ENCODE results near the gene DNAH14. TPM values are rescaled to one million over a fixed set of nuclear protein-coding genes. Genes with fewer than 3 reads are reported as not detected.
"Not testable (repeated sequence)": the region's sequence is repeated elsewhere in the genome, so short reads cannot be mapped to it uniquely, and the experiment has no call there.

DNAH14 gene
- total and polyA plus RNA-seq, 7 donors, result 0.07 to 1.8 (median 0.82) TPM; not detected in 2

- ATAC-seq, result no peak
- no peak for TF ChIP-seq CTCF (IDR thresholded peaks at IDR 0.05)
- Histone ChIP-seq H3K4me1 (no peaks in the 10 kb centered on the region), H3K9me3 (no peaks in the 10 kb centered on the region), H3K27me3 (ENCODE audit: insufficient read depth in 3 of 3, low read length in 2 of 3) (no peaks in the 10 kb centered on the region), H3K27ac (no peak overlapping the region), H3K4me3 (no peak overlapping the region), H3K36me3 (ENCODE audit: insufficient read depth in 1 of 2, low read depth in 1 of 2) (no peaks in the 10 kb centered on the region)
- no peak for DNase-seq
- intact Hi-C loops (cut with DNase I), result no loop called here
Measured at GRCh38 chr1:225209153-225209552, 279.7 kb downstream of the DNAH14 start.

GRCh38 chr1:225210180-225210579, 280.7 kb downstream of the DNAH14 start:
- H3K4me3 ChIP-seq; H3K4me1 ChIP-seq; H3K27ac ChIP-seq; H3K9me3 ChIP-seq; ATAC-seq; H3K36me3 ChIP-seq (ENCODE audit: insufficient read depth in 1 of 2, low read depth in 1 of 2); DNase-seq; H3K27me3 ChIP-seq (ENCODE audit: insufficient read depth in 3 of 3, low read length in 2 of 3); intact Hi-C loops (cut with DNase I): not testable (repeated sequence)
- whole genome bisulfite sequencing, 3 donors, result 76 to 86% (median 77%) methylated on average over 3 of the region's 3 CpGs

GRCh38 chr1:225211694-225212442, 282.4 kb downstream of the DNAH14 start:
- H3K27me3 ChIP-seq (ENCODE audit: insufficient read depth in 3 of 3, low read length in 2 of 3); DNase-seq; H3K4me3 ChIP-seq; ATAC-seq; H3K9me3 ChIP-seq; intact Hi-C loops (cut with DNase I); H3K36me3 ChIP-seq (ENCODE audit: insufficient read depth in 1 of 2, low read depth in 1 of 2); H3K4me1 ChIP-seq; H3K27ac ChIP-seq: not testable (repeated sequence)
- WGBS, 3 donors, result 94 to 98% (median 95%) methylated on average over 5 of the region's 5 CpGs

GRCh38 chr1:225224287-225224686, 294.8 kb downstream of the DNAH14 start:
- no peak for DNase-seq
- Histone ChIP-seq H3K27me3 (ENCODE audit: insufficient read depth in 3 of 3, low read length in 2 of 3) (no peaks in the 10 kb centered on the region), H3K27ac (no peak overlapping the region), H3K9me3 (no peaks in the 10 kb centered on the region), H3K4me3 (no peak overlapping the region), H3K4me1 (no peaks in the 10 kb centered on the region), H3K36me3 (ENCODE audit: insufficient read depth in 1 of 2, low read depth in 1 of 2) (no peaks in the 10 kb centered on the region)
- no peak for ATAC-seq
- WGBS, 3 donors, result 91 to 100% (median 97%) methylated on average over 1 of the region's 1 CpG
- intact Hi-C loops (cut with DNase I), result no loop called here
- TF ChIP-seq CTCF (IDR thresholded peaks at IDR 0.05), result no peak

- intact Hi-C loops (cut with DNase I), result no loop called here
- WGBS, 3 donors, result 81 to 91% (median 90%) methylated on average over 2 of the region's 2 CpGs
- no peak for DNase-seq
Measured at GRCh38 chr1:225225681-225226080, 296.2 kb downstream of the DNAH14 start.

More at GRCh38 chr1:225225681-225226080, 296.2 kb downstream of the DNAH14 start:
- H3K27me3 ChIP-seq (ENCODE audit: insufficient read depth in 3 of 3, low read length in 2 of 3), result no peaks in the 10 kb centered on the region
- H3K4me1 ChIP-seq, result no peaks in the 10 kb centered on the region
- no peak overlapping the region for H3K27ac ChIP-seq
- no peak for ATAC-seq
- H3K4me3 ChIP-seq, result no peak overlapping the region
- no peaks in the 10 kb centered on the region for H3K36me3 ChIP-seq (ENCODE audit: insufficient read depth in 1 of 2, low read depth in 1 of 2)
- peaks cover 3% of the 10 kb centered on the region for H3K9me3 ChIP-seq
- no peak for TF ChIP-seq CTCF (IDR thresholded peaks at IDR 0.05)

All from psoas muscle (tissue), 8 donors.